IMR-90 (cell line): ENCODE data around the gene HTT. TPM values are rescaled to one million over a fixed set of nuclear protein-coding genes. Genes with fewer than 3 reads are reported as not detected.

Source experiments
- ATAC-seq: fragments of 200-7000 bp; cut with Tn5 transposase; 2 replicates; pipeline ENCODE4 v1.9.1; 2020; ENCODE audit warnings: low read depth, mild to moderate bottlenecking, moderate library complexity
- BruUV-seq: library from RNA; stranded (reverse); fragments of 400-500 nt; replicated peaks from 2 replicates; lab custom pipeline; 2021; lab: Mats Ljungman, UMichigan
- CTCF ChIA-PET: fragments of 300-600 bp; formaldehyde crosslinking; extraction: SDS; loops from one replicate; lab custom pipeline; 2021; ENCODE audit warnings: antibody characterized with exemption; lab: Yijun Ruan, JAX
- POLR2A ChIA-PET: fragments of 300-600 bp; sonication (Branson Sonifier 250); formaldehyde crosslinking; loops from one replicate; lab custom pipeline; 2022; ENCODE audit warnings: antibody characterized with exemption; ENCODE audit not compliant: unreplicated experiment; lab: Charles Lee
- DNase-seq: peaks from one replicate; pipeline ENCODE4 v3.0.0; 2013
- H2AFZ ChIP-seq: replicated peaks from 2 replicates; pipeline ENCODE3; 2013; ENCODE audit warnings: low read length, mild to moderate bottlenecking; ENCODE audit not compliant: poor library complexity
- H2AK5ac ChIP-seq: 2 replicates; pipeline ENCODE4 v1.6.1; 2013; ENCODE audit warnings: low read depth, low read length, inconsistent platforms
- H2AK9ac ChIP-seq: replicated peaks from 2 replicates; pipeline ENCODE3; 2013; ENCODE audit warnings: mild to moderate bottlenecking, low read depth, low read length, moderate library complexity; ENCODE audit not compliant: poor library complexity
- H2BK120ac ChIP-seq: 2 replicates; pipeline ENCODE4 v1.6.1; 2013; ENCODE audit warnings: low read depth, low read length, inconsistent platforms
- H2BK15ac ChIP-seq: 3 replicates; pipeline ENCODE4 v1.6.1; 2013; ENCODE audit warnings: low read depth, low read length, inconsistent platforms
- H2BK20ac ChIP-seq: 2 replicates; pipeline ENCODE4 v1.6.1; 2013; ENCODE audit warnings: low read depth, mild to moderate bottlenecking, inconsistent platforms, low read length, moderate library complexity
- H2BK5ac ChIP-seq: 2 replicates; pipeline ENCODE4 v1.6.1; 2013; ENCODE audit warnings: mild to moderate bottlenecking, low read depth, low read length, inconsistent platforms; ENCODE audit not compliant: poor library complexity, severe bottlenecking
- H3K14ac ChIP-seq: replicated peaks from 2 replicates; pipeline ENCODE4 v1.6.1; 2013; ENCODE audit warnings: low read depth, low read length, inconsistent platforms
- H3K18ac ChIP-seq: 2 replicates; pipeline ENCODE4 v1.6.1; 2013; ENCODE audit warnings: low read depth, low read length, control low read depth
- H3K23ac ChIP-seq: 2 replicates; pipeline ENCODE4 v1.6.1; 2013; ENCODE audit warnings: low read depth, low read length, inconsistent platforms
- H3K27ac ChIP-seq: 2 replicates; pipeline ENCODE4 v1.5.1; 2013; ENCODE audit warnings: mild to moderate bottlenecking, control low read depth, low read length; ENCODE audit not compliant: insufficient read depth
- H3K27me3 ChIP-seq: 2 replicates; pipeline ENCODE4 v1.6.1; 2013; ENCODE audit warnings: low read length; ENCODE audit not compliant: control insufficient read depth, insufficient read depth
- H3K36me3 ChIP-seq: 2 replicates; pipeline ENCODE4 v1.6.1; 2013; ENCODE audit warnings: low read length, mixed read lengths; ENCODE audit not compliant: control insufficient read depth, insufficient read depth
- H3K4ac ChIP-seq: 2 replicates; pipeline ENCODE4 v1.6.1; 2013; ENCODE audit warnings: low read depth, low read length, inconsistent platforms
- H3K4me1 ChIP-seq: 2 replicates; pipeline ENCODE4 v1.6.1; 2013; ENCODE audit warnings: low read length, mixed read lengths; ENCODE audit not compliant: control insufficient read depth, insufficient read depth
- H3K4me2 ChIP-seq: 2 replicates; pipeline ENCODE4 v1.6.1; 2013; ENCODE audit warnings: low read depth, mild to moderate bottlenecking, control low read depth, low read length, moderate library complexity
- H3K4me3 ChIP-seq: 2 replicates; pipeline ENCODE4 v1.5.1; 2013; ENCODE audit warnings: low read depth, mild to moderate bottlenecking, control low read depth, low read length, moderate library complexity; ENCODE audit not compliant: insufficient read depth
- H3K56ac ChIP-seq: 2 replicates; pipeline ENCODE4 v1.6.1; 2013; ENCODE audit warnings: low read length, inconsistent platforms; ENCODE audit not compliant: insufficient read depth; ENCODE audit errors: extremely low read depth
- H3K79me1 ChIP-seq, 2 experiments: 2 replicates each; pipeline ENCODE4 v1.6.1; 2013; ENCODE audit warnings: low read length in 2 of 2, inconsistent platforms in 1 of 2, low read depth in 1 of 2
- H3K9ac ChIP-seq: 2 replicates; pipeline ENCODE4 v1.6.1; 2013; ENCODE audit warnings: low read depth, low read length, control low read depth
- H3K9me1 ChIP-seq: 2 replicates; pipeline ENCODE4 v1.6.1; 2013; ENCODE audit warnings: low read length, inconsistent platforms; ENCODE audit not compliant: insufficient read depth
- H3K9me3 ChIP-seq: 2 replicates; pipeline ENCODE4 v1.6.1; 2013; ENCODE audit warnings: low read length; ENCODE audit not compliant: control insufficient read depth, insufficient read depth
- H4K20me1 ChIP-seq: 2 replicates; pipeline ENCODE4 v1.6.1; 2013; ENCODE audit warnings: low read length, inconsistent platforms; ENCODE audit not compliant: insufficient read depth
- H4K5ac ChIP-seq: 2 replicates; pipeline ENCODE4 v1.6.1; 2013; ENCODE audit warnings: mild to moderate bottlenecking, low read depth, low read length, control low read depth
- H4K8ac ChIP-seq, 2 experiments: 2 replicates each; pipeline ENCODE4 v1.6.1; 2013; ENCODE audit warnings: low read depth in 2 of 2, low read length in 2 of 2, control low read depth in 1 of 2, inconsistent platforms in 1 of 2
- H4K91ac ChIP-seq: 2 replicates; pipeline ENCODE4 v1.6.1; 2013; ENCODE audit warnings: low read depth, low read length, inconsistent platforms; ENCODE audit not compliant: insufficient read depth
- BHLHE40 ChIP-seq: fragments of 150-350 bp; IDR thresholded peaks from 2 replicates; pipeline ENCODE4 v1.6.1; 2016; ENCODE audit warnings: mild to moderate bottlenecking, low read depth, low read length
- CEBPB ChIP-seq: IDR thresholded peaks from 2 replicates; pipeline ENCODE4 v1.6.1; 2012; ENCODE audit warnings: low read depth, low read length, improper control_type of control experiment
- CHD1 ChIP-seq: IDR thresholded peaks from 2 replicates; pipeline ENCODE4 v1.6.1; 2012; ENCODE audit warnings: low read depth, low read length, improper control_type of control experiment
- MAFK ChIP-seq: IDR thresholded peaks from 2 replicates; pipeline ENCODE4 v1.6.1; 2012; ENCODE audit warnings: low read depth, low read length, improper control_type of control experiment
- WGBS, 2 experiments: methylation state at CpG; one replicate each; pipeline versions ENCODE4 v1.1.5 to v1.1.7; 2013; ENCODE audit warnings: missing lambda C conversion rate in 2 of 2; ENCODE audit not compliant: insufficient read length in 1 of 2; ENCODE audit errors: extremely low coverage in 2 of 2; 5-methylcytosine and 5-hydroxymethylcytosine counted together
- dilution Hi-C: fragments of 300-500 bp; cut with HindIII; formaldehyde crosslinking; loops from one replicate; pipeline ENCODE4 v1.14.3; 2018; ENCODE audit warnings: low sequenced_read_pairs; ENCODE audit not compliant: unreplicated experiment
- in situ Hi-C: fragments of 300-500 bp; cut with MboI; formaldehyde crosslinking; loops from 3 replicates; pipeline ENCODE4 v1.14.3; 2019; ENCODE audit warnings: low sequenced_read_pairs, inconsistent platforms, mixed read lengths
- intact Hi-C: fragments of 100-400 bp; cut with micrococcal nuclease; formaldehyde crosslinking; loops from 2 replicates; pipeline ENCODE4 v1.10.0; 2022
- polyA plus RNA-seq, 3 experiments: library from polyadenylated mRNA; depleted of rRNA; stranded (reverse); fragments of >200 nt; gene quantifications; 2 replicates each; pipeline ENCODE4 v1.2.3, GENCODE V29; 2012; ENCODE audit warnings: low replicate concordance in 1 of 3
- total RNA-seq: library from RNA; depleted of rRNA; stranded (reverse); fragments of >200 nt; gene quantifications from 2 replicates; pipeline ENCODE4 v1.2.3, GENCODE V29; 2012
- TF ChIP-seq, protein P1 (sequence below): conservative IDR thresholded peaks from 2 replicates; pipeline ENCODE4 v1.5.1; 2012; ENCODE audit warnings: mild to moderate bottlenecking, low read depth, low read length, improper control_type of control experiment

HTT gene
- total and polyA plus RNA-seq, 2 of the 4 experiments (the other 2 are of a cell fraction): 11.6 to 14.3 TPM

DNA sequence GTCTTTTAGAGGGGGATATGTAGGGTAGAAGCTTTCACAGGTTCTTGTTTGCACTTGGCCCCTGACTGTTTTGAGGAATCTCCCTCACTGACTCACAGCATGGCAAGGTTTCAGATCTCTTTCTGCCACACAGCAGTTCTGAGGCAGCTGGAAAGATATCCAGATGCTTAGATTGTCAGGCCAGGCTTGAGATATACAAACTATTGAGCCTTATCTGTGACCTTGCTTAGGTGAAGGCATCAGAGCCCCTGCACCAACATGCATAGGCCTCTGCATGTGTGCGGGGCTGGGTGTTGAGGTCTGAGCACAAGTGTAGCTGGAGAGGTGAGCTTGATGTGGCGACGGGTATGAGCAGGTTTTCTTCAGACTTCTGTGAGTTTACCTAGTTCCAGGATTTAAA lies 93.5 kb downstream of the HTT start:
- in situ Hi-C loops: no loop called here
- Histone ChIP-seq H3K4me2 (no peak overlapping the region), H3K36me3 (peaks cover 9% of the 10 kb centered on the region), H3K4me1 (peaks cover 8% of the 10 kb centered on the region), H3K4ac (no peak overlapping the region), H2BK5ac (no peak overlapping the region), H2AK9ac (no peak overlapping the region), H3K9ac (no peak overlapping the region), H2AK5ac (no peak overlapping the region), H3K4me3 (no peak overlapping the region), H3K14ac (no peak overlapping the region), H3K18ac (no peak overlapping the region), H3K9me1 (no peaks in the 10 kb centered on the region), H3K79me1 (peaks cover 15 to 25% of the 10 kb centered on the region in 2 experiments), H2BK120ac (no peak overlapping the region), H2AFZ (no peak overlapping the region), H3K9me3 (no peaks in the 10 kb centered on the region), H3K56ac (no peak overlapping the region), H4K5ac (no peak overlapping the region), H3K27ac (no peak overlapping the region), H4K8ac (no peak overlapping the region), H4K91ac (no peak overlapping the region), H2BK20ac (no peak overlapping the region), H2BK15ac (no peak overlapping the region), H3K23ac (no peak overlapping the region), H3K27me3 (no peaks in the 10 kb centered on the region), H4K20me1 (peaks cover 10% of the 10 kb centered on the region; the same call in 1 of the 2 replicates)
- CTCF ChIA-PET: no interaction called here
- no peak for TF ChIP-seq CHD1
- TF ChIP-seq CEBPB: no peak
- TF ChIP-seq, protein P1, sequence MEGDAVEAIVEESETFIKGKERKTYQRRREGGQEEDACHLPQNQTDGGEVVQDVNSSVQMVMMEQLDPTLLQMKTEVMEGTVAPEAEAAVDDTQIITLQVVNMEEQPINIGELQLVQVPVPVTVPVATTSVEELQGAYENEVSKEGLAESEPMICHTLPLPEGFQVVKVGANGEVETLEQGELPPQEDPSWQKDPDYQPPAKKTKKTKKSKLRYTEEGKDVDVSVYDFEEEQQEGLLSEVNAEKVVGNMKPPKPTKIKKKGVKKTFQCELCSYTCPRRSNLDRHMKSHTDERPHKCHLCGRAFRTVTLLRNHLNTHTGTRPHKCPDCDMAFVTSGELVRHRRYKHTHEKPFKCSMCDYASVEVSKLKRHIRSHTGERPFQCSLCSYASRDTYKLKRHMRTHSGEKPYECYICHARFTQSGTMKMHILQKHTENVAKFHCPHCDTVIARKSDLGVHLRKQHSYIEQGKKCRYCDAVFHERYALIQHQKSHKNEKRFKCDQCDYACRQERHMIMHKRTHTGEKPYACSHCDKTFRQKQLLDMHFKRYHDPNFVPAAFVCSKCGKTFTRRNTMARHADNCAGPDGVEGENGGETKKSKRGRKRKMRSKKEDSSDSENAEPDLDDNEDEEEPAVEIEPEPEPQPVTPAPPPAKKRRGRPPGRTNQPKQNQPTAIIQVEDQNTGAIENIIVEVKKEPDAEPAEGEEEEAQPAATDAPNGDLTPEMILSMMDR: no peak
- TF ChIP-seq MAFK: peak; percentile 17; the same call in 1 of the 2 replicates
- TF ChIP-seq BHLHE40: no peak
- POLR2A ChIA-PET: no interaction called here
- WGBS, 2 experiments: no CpG with 5 or more reads among the region's 3 CpGs
- ATAC-seq: peak; percentile 88
- dilution Hi-C loops: no loop called here
- BruUV-seq: no TSS peak
- DNase-seq: peak; percentile 76
- intact Hi-C loops: no loop called here
